ENCODE measurements around the gene CTDSPL. TPM values are rescaled to one million over a fixed set of nuclear protein-coding genes. Genes with fewer than 3 reads are reported as not detected.
A peak's percentile ranks its signal among the peaks of the same experiment; 100 is the strongest.

CTDSPL gene
- total and polyA plus RNA-seq, 2 of the 13 experiments (the other 11 are each of a cell fraction or from before 2014, with no cell fraction given) = 26.1 to 142 TPM

GRCh38 chr3:37907906-37908305, 46.2 kb downstream of the CTDSPL start (continued):
- TF ChIP-seq ZNF318 (CRISPR knock-in tag; IDR thresholded peaks at IDR 0.05) = no peak
- peak; percentile 35; the same call in 1 of the 2 replicates for TF ChIP-seq ZNF331 (CRISPR knock-in tag; IDR thresholded peaks at IDR 0.05)
- peak; percentile 99 for TF ChIP-seq CBFB (CRISPR knock-in tag; IDR thresholded peaks at IDR 0.05)
- TF ChIP-seq POLR2A (IDR thresholded peaks at IDR 0.05; ENCODE audit: insufficient read depth in 1 of 2, low read depth in 2 of 2, low read length in 2 of 2) = no peak
- TF ChIP-seq ARID3A (IDR thresholded peaks at IDR 0.05; ENCODE audit: low read depth, low read length) = no peak
- TF ChIP-seq SOX5 (CRISPR knock-in tag; IDR thresholded peaks at IDR 0.05; ENCODE audit: borderline replicate concordance) = peak; percentile 80; the same call in 1 of the 2 replicates
- peak; percentile 68 for TF ChIP-seq ARID5B (CRISPR knock-in tag; IDR thresholded peaks at IDR 0.05)
- TF ChIP-seq ZNF24 (IDR thresholded peaks at IDR 0.05) = no peak
- no peak for TF ChIP-seq ZNF562 (CRISPR knock-in tag; IDR thresholded peaks at IDR 0.05; ENCODE audit: borderline replicate concordance)
- TF ChIP-seq NCOA2 (CRISPR knock-in tag; IDR thresholded peaks at IDR 0.05) = peak; percentile 82
- no peak for TF ChIP-seq ZNF576 (CRISPR knock-in tag; IDR thresholded peaks at IDR 0.05)
- TF ChIP-seq HOMEZ (CRISPR knock-in tag; IDR thresholded peaks at IDR 0.05; ENCODE audit: low read depth) = no peak
- no peak for TF ChIP-seq ZNF441 (CRISPR knock-in tag; IDR thresholded peaks at IDR 0.05; ENCODE audit: borderline replicate concordance)
- TF ChIP-seq BCL6 (CRISPR knock-in tag; IDR thresholded peaks at IDR 0.05) = peak; percentile 77
- no peak for TF ChIP-seq POLR2G (IDR thresholded peaks at IDR 0.05; ENCODE audit: low read depth, low read length)
- TF ChIP-seq ZMAT3 (CRISPR knock-in tag; conservative IDR thresholded peaks at IDR 0.05) = no peak

All from HepG2 (cell line).